Effector CD4-positive, alpha-beta T cell (primary cell): ENCODE data around the gene SAAL1.
"Not testable (repeated sequence)": the region's sequence is repeated elsewhere in the genome, so short reads cannot be mapped to it uniquely, and the experiment has no call there.

Experiments used
- DNase-seq: peaks from one replicate; pipeline ENCODE4 v3.0.0-alpha.2; 2020
- total RNA-seq: gene quantifications from one replicate; lab custom pipeline; 2026; lab: John Stamatoyannopoulos, UW

Gene SAAL1, protein sequence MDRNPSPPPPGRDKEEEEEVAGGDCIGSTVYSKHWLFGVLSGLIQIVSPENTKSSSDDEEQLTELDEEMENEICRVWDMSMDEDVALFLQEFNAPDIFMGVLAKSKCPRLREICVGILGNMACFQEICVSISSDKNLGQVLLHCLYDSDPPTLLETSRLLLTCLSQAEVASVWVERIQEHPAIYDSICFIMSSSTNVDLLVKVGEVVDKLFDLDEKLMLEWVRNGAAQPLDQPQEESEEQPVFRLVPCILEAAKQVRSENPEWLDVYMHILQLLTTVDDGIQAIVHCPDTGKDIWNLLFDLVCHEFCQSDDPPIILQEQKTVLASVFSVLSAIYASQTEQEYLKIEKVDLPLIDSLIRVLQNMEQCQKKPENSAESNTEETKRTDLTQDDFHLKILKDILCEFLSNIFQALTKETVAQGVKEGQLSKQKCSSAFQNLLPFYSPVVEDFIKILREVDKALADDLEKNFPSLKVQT
- 15.2 reads per million, percentile 41 among the genes with 10 or more reads in this experiment for total RNA-seq

DNA sequence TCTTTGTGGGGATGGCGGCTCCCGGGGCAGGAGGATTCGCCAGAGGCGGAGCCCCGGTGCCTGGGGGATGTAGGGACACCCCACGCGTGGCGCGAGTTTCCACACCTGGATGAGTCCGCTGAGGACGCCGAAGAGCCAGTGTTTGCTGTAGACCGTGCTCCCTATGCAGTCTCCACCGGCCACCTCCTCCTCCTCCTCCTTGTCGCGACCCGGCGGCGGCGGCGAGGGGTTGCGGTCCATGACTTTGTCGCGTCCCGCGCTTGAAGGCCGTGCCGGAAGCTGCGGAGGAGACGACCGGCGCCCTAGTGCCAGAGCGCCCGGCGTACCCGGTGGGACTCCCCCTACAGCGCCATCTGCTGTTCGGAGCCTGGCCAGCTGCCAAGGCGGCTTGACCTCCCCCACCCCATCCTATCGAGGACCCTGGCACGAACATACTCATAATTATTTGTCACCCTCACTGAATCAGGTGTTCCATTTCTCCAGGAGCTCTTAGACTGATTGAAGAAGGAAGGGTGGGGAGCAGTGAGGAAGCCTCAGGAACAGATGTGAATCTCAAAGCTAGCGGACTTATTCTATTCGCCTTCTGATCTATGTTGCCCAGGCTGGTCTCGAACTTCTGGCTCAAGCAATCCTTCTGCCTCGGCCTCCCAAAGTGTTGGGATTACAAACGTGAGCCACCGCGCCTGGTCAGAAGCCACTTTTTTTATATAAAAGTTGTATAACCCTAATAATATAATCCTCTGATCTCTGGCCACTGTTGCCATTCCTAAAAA is at the start of gene SAAL1:
Gene SAAL1 (minus strand): TSS at position 281 of the 773 bp plus-strand sequence. CDS start 41 bp downstream, at position 240.
- peak; percentile 84 for DNase-seq

DNA sequence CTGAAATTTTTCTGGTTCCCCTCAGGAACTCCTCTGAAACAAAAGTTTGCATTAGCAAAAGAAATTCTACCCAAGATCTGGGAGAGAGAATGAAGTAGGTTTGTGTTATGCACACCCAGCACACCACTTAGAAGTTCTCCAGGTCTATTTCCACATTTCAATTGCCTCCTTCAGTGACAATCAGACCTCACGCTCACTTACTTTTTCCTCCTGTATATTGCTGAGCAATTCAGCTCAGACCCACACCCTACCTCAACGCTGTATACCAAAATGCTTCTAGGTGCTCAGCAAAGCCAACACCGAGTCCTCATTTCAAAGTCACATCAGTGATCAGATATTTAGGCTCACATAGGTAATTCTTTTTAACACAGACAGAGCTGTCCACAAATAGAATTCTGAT is 45.7 kb upstream of the SAAL1 start:
- DNase-seq: no peak

DNA sequence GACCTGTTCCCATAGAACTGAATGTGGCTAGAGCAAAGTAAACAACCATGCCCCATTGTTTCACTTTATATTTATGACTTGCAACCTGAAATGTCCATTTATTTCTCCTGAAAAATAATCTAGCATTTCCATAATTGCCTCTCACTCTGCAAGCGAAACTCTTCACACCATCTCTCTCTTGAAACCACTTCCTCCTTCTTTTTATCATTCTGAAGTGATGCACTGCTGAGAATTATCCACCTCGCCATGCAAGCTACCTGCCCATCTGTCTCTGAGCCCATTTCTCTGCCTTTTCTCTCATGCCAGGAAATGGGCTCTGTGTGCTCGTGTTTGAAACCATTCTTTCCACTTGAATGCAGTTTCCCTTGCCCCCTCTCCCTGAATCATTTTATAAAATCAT is 40.0 kb upstream of the SAAL1 start:
- no peak for DNase-seq

DNA sequence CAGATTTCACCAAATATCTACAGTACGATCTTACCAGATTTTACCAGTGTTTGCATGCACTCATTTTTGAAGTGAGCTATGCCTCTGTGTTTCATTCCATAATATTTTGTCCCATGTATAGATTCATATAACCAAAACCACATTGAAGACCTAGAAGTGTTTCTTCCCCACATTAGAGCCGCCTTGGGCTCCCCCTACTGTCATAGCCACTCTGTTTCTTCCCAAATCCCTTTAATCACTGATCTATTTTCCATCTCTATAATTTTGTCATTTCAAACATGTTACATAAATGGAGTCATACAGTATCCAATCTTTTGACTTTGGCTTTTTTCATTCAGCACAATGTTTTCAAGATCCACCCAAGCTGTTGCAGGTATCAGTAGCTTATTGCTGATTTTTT is 39.1 kb upstream of the SAAL1 start:
- DNase-seq: no peak

DNA sequence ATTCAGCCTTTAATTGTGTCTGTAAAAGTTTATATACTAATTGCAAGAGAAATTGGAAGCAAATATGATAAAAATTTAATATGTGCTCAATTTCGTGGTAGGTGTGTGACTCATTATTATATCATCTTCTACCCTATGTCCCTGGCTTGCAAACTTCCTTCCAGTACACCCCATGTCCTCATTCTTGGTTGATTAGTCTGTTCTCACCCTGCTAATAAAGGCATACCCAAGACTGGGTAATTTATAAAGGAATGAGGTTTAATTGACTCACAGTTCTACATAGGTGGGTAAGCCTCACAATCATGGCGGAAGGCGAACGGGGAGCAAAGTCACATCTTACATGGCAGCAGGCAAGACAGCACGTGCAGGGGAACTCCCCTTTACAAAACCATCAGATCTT is 38.4 kb upstream of the SAAL1 start:
- no peak for DNase-seq

DNA sequence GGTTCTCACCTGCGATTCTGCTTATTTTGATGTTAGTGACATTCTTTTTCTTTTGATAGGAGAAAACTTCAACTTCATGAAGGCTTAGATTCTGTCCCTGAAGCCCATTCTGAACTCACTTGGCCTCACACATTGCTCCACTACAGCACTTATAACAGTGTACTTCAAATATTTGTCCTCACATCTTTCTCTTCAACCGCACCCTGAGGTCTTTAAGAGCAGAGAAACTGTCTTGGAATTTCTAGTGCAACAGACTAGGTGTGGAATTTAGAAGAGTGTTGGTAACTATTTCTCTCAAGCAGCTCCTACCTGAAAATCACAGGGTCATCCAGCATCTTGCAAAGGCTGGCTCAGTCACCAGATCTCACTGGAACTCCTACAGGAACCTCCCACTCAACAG is 34.3 kb upstream of the SAAL1 start:
- DNase-seq: no peak

DNA sequence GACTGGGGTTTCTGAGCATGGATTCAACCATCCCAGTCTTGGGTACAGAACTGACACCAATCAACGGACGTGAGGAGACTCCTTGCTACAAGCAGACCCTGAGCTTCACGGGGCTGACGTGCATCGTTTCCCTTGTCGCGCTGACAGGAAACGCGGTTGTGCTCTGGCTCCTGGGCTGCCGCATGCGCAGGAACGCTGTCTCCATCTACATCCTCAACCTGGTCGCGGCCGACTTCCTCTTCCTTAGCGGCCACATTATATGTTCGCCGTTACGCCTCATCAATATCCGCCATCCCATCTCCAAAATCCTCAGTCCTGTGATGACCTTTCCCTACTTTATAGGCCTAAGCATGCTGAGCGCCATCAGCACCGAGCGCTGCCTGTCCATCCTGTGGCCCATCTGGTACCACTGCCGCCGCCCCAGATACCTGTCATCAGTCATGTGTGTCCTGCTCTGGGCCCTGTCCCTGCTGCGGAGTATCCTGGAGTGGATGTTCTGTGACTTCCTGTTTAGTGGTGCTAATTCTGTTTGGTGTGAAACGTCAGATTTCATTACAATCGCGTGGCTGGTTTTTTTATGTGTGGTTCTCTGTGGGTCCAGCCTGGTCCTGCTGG is 31.4 kb upstream of the SAAL1 start:
- DNase-seq: no peak

DNA sequence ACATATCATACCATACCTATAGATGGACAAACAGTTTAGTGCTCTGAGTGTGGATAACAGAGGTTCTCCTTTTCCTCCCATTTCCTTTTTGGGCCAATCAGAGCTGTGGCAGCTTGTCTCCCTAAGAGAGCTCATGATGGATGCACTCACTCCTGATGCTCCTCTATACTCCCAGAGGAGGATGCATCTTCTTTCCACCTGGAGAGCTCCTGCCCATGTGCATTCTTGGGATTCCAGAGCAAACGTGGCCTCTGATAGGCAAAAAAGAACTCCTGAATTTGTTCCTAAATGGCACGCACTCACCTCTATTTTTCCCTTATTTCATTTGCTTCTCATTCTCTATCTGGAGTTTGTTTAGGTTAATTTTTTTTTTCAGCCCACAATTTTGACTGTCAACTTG is 29.4 kb upstream of the SAAL1 start:
- DNase-seq: no peak

DNA sequence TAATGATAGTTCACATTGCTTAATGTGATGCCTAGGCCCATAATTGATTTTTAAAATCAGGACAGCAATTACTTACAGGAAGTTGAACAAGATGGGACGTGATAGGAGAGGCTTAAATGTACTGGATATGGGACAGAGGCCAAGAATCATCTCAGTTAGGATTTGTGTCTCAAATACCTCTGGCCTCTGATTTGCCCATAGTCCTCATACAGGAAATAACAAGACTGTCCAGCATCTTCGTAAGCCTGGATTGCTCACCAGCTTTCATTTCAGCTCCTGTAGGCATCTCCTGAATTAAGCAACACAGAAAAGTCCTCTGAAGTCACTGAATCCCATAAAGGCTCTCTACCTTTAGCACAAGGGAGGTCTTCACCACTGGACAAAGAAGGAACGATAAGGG is 26.5 kb upstream of the SAAL1 start, which contains the start of gene MRGPRX3:
Gene MRGPRX3 (plus strand): TSS at position 231 of the 400 bp plus-strand sequence. CDS start 4,632 bp downstream, outside the sequence.
- DNase-seq: no peak

DNA sequence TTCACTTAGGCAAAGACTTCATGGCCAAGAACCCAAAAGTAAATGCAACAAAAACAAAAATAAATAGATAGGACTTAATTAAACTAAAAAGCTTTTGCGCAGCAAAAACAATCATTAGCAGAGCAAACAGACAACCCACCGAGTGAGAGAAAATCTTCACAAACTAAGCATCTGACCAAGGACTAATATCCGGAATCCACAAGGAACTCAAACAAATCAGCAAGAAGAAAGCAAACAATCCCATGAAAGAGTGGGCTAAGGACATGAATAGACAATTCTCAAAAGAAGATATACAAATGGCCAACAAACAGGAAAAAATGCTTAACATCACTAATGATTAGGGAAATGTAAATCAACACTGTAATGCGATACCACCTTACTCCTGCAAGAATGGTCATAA is 25.2 kb upstream of the SAAL1 start:
- DNase-seq: not testable (repeated sequence)

DNA sequence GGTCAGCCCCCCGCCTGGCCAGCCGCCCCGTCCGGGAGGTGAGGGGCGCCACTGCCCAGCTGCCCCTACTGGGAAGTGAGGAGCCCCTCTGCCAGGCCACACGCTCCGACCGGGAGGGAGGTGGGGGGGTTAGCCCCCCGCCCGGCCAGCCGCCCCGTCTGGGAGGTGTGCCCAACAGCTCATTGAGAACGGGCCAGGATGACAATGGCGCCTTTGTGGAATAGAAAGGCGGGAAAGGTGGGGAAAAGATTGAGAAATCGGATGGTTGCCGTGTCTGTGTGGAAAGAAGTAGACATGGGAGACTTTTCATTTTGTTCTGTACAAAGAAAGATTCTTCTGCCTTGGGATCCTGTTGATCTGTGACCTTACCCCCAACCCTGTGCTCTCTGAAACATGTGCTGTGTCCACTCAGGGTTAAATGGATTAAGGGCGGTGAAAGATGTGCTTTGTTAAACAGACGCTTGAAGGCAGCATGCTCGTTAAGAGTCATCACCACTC is 15.5 kb upstream of the SAAL1 start:
- not testable (repeated sequence) for DNase-seq

DNA sequence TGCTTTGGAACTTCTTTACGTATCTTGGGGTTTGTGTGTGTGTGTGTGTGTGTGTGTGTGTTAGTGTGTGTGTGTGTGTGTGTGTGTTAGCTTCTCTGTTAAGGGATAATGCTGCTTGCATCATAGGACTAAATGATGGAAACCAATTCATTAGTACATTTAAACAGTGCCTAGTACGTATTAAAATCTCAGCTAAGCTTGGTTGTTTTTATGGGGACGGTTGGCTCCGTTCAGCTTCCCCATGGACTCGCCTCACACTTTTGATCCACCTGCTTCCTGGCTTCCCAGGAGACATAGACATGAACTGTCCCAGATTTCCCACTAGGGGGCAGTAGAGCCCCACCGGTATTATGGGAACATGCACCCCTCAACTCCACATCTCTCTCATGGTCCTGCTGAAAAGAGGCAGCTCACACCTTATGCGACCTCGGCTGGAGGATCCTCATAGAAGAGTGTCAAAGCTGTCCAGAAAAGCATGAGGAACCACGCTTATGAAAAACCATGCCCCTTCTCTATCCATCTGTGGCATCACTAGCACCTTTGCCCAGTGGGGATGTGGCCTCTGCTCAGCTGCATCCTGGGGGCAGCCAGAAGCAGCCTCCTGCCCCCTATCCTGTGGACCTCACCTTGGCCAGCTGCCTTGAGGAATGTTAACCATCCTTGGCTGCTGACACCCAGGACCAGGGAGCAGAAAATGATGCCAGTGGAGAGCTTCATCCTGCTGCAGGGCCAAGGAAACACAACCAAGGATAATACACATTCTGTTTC is 9.7 kb upstream of the SAAL1 start:
- peak; percentile 54 for DNase-seq

DNA sequence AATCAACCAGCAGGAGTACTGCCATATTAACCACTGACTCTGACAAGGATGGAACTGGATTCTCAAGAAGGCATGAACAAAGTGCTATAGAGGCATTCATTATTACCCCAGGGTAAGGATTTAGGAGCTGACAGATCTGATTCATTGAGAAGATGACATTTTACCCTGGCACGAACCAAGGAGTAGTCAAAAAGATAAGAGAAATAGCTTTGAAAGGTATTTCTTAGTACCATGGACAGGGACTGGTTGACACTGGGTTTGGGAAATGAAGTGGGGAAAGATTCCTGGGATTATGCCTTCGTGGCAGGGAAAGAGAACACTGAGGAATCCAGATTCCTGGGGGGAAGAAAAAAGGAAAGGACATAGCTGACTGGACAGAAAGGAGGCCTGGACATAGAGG is 5.1 kb upstream of the SAAL1 start:
- DNase-seq: no peak

DNA sequence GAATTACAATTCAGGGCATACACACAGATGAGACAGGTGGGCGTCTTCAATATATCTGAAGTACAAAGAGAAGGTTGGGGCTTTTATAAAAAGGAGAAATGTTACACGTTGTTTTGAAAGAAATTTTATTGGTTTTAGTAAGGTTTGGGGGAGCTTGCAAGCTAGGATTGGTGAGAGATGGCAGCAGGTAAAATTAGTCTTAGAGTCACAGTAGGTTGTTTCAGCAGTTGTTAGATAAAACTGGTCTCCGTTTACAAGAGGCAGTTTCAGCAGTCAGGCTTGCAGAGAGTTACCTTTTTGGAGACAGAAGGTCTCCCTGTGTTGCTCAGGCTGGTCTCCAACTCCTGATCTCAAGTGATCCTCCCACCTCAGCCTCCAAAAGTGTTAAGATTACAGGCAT is 2.4 kb upstream of the SAAL1 start:
- no peak for DNase-seq

DNA sequence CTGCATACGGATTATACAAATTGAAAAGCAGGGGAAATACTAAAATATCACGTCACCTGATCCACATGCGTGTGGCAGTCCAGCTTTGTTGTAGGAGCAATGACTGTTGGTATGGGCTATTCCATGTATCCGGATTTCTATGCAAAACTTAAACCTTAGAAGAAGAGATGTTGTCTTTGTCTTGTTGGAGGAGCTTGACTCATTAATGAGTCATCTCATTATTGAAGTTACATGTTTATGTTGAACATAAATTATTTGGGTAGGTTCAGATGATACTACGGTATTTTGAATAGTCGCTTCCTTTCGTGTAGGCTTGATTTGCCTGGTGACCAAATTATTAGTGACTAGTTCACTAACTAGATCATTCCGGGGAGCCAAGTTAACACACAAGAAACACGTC is 806 bp upstream of the SAAL1 start:
- DNase-seq: no peak

DNA sequence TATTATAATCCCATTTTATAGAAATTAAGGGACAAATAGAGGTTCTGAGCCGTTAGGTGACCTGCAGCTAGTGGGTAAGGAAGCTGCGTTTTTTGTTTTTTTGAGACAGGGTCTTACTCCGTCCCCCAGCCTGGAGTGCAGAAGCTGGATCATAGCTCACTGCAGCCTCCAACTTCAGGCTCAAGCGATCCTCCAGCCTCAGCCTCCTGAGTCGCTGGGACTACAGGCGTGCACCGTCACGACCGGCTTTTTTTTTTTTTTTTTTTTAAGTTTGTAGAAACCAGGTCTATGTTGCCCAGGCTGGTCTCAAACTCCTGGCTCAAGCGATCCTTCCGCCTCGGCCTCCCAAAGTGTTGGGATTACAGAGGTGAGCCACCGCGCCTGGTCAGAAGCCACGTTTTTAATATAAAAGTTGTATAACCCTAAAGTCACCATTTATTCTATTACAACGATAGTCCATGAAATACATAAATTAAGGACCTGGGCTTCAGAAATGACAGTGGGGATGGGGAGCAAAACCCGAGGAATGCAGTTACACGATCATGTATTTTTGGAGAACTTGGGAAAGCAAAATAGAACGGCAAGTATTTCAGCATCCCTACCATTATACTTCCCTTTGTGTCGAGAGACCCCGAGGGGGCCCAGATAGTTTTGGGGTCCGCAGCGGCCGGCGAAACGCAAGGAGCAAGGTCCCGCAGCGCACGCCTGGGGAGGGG is 638 bp downstream of the SAAL1 start:
- DNase-seq: no peak

DNA sequence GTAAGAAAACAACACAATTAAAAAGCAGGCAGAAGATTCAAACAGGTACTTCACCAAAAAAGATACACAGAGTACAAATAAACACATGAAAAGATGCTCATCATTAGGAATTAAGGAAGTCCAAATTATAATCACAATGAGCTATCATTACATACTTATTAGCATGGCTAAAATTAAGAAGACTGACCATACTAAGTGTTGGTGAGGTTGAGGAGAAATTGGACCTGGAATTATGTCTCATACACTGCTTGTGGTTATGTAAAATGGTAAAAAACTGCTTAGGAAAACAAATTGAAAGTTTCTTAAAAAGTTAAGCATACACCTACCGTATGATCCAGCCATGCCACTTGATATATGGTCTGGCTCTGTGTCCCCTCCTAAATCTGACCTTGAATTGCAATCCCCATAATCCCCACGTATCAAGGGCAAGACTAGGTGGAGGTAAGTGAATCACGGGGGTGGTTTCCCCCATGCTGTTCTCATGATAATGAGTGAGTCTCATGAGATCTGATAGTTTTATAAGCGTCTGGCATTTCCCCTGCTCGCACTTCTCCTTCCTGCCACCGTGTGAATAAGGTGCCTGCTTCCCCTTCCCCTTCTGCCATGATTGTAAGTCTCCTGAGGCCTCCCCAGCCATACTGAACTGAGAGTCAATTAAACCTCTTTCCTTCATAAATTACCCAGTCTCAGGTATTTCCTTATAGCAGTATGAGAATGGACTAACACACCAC is 4.8 kb downstream of the SAAL1 start:
- no peak for DNase-seq

DNA sequence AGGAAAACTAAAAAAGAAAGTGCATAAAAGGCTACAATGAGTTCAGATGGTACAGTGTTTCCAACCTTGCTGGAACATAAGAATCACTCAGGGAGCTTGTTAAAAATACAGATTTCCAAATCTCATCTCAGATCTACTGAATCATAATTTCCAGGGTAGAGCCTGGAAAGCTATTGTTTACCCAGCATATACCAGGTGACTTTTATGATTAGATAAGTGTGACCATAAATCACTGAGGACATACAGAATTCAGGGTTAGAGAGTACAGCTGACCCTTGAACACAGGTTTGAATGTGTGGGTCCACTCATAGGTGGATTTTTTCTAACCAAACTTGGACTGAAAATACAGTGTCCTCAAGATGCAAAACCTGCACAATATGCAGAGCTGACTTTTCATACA is 11.9 kb downstream of the SAAL1 start:
- no peak for DNase-seq

DNA sequence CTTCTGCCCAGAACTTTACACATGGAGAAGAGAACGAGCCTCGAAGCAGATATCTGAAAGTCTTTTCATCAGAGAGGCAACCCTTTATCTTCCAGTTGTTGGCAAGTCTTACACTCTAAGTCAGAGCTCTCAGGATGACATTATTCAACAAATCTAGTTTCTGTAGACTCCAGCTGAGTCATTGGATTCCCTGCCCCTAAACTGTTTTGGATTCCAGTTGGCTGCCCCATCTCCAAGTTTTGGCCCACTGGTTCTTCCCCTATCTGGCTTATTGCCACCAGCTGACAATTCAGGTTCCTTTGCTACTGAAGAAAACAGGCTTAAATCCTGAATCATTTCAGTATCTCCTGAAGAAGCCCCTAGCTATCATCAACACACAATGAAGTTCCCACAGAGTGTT is 14.2 kb downstream of the SAAL1 start:
- no peak for DNase-seq

DNA sequence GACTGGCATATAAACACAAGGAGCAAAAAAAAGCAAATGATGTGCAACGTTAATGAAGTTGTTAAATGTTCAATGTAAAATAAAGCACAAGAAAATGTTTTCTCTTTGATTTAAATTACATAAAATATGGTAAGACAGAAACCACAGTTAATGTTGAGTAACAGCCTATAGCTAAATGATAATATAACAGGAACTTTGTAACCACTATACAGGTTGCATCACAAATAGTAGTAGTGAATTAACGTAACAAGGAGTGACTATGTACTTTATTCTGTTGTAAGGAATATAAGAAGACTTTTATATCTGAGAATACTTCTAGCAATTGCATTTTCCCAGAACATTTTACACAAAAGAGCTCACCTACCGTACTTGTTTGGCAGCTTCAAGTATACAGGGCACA is 16.9 kb downstream of the SAAL1 start:
- DNase-seq: no peak

DNA sequence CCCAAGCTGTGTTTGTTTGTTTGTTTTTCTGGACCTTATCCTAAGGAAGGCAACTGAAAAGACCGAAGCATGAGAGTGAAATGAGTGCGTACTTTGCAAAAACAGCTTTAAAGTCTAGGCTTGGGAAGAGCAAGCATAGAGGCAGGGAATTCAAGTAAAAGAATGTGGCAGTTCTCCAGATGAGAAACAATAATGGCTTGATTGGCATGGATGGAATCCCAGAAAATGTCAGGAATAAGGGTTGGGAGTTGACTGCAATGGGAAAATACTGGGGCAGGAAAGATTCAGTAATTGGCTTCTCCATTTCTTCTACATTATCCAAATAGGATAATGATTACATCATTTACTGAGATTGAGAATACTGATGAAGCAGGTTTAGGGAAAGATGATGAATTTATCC is 17.5 kb downstream of the SAAL1 start:
- DNase-seq: no peak
